Adipocyte (in vitro differentiated cells): ENCODE measurements around the gene SAMD3.
"Not testable (repeated sequence)": the region's sequence is repeated elsewhere in the genome, so short reads cannot be mapped to it uniquely, and the experiment has no call there.

Experiments used
- DNase-seq: peaks from one replicate; pipeline ENCODE4 v3.0.0-alpha.2; 2015; ENCODE audit warnings: low read depth
- H3K27me3 ChIP-seq: replicated peaks from 2 replicates; pipeline ENCODE4 v1.7.0; 2013; ENCODE audit warnings: mild to moderate bottlenecking, low read length, moderate library complexity; ENCODE audit not compliant: control insufficient read depth, insufficient read depth
- H3K36me3 ChIP-seq: 2 replicates; pipeline ENCODE4 v1.7.0; 2013; ENCODE audit warnings: low read length, mild to moderate bottlenecking, moderate library complexity; ENCODE audit not compliant: control insufficient read depth, insufficient read depth, severe bottlenecking
- H3K4me1 ChIP-seq: 2 replicates; pipeline ENCODE4 v1.7.0; 2013; ENCODE audit warnings: mild to moderate bottlenecking, low read length, moderate library complexity; ENCODE audit not compliant: control insufficient read depth, insufficient read depth
- H3K4me3 ChIP-seq: 2 replicates; pipeline ENCODE4 v1.7.0; 2013; ENCODE audit warnings: mild to moderate bottlenecking, low read length, moderate library complexity
- H3K9ac ChIP-seq: 2 replicates; pipeline ENCODE4 v1.7.0; 2013; ENCODE audit warnings: mild to moderate bottlenecking, low read length, moderate library complexity
- H3K9me3 ChIP-seq: 2 replicates; pipeline ENCODE4 v1.7.0; 2013; ENCODE audit warnings: mild to moderate bottlenecking, low read length, moderate library complexity; ENCODE audit not compliant: control insufficient read depth

SAMD3 gene

GRCh38 chr6:130122243-130122642, 100.5 kb downstream of the SAMD3 start:
- peaks cover 15% of the 10 kb centered on the region for H3K4me1 ChIP-seq
- no peak overlapping the region for H3K4me3 ChIP-seq
- no peaks in the 10 kb centered on the region for H3K27me3 ChIP-seq
- H3K36me3 ChIP-seq = no peaks in the 10 kb centered on the region
- H3K9ac ChIP-seq = no peak overlapping the region
- no peaks in the 10 kb centered on the region for H3K9me3 ChIP-seq
- no peak for DNase-seq

- no peak overlapping the region for H3K9ac ChIP-seq
- no peak for DNase-seq
Measured at GRCh38 chr6:130120731-130121130, 102.0 kb downstream of the SAMD3 start.

GRCh38 chr6:130119211-130119610, 103.5 kb downstream of the SAMD3 start:
- peaks cover 15% of the 10 kb centered on the region for H3K4me1 ChIP-seq
- H3K36me3 ChIP-seq = no peaks in the 10 kb centered on the region
- H3K9me3 ChIP-seq = no peaks in the 10 kb centered on the region
- no peak overlapping the region for H3K4me3 ChIP-seq
- H3K9ac ChIP-seq = no peak overlapping the region
- no peaks in the 10 kb centered on the region for H3K27me3 ChIP-seq
- no peak for DNase-seq

More at GRCh38 chr6:130120731-130121130, 102.0 kb downstream of the SAMD3 start:
- Histone ChIP-seq H3K27me3 (no peaks in the 10 kb centered on the region), H3K4me1 (peaks cover 15% of the 10 kb centered on the region), H3K4me3 (no peak overlapping the region), H3K9me3 (no peaks in the 10 kb centered on the region), H3K36me3 (no peaks in the 10 kb centered on the region)

DNA sequence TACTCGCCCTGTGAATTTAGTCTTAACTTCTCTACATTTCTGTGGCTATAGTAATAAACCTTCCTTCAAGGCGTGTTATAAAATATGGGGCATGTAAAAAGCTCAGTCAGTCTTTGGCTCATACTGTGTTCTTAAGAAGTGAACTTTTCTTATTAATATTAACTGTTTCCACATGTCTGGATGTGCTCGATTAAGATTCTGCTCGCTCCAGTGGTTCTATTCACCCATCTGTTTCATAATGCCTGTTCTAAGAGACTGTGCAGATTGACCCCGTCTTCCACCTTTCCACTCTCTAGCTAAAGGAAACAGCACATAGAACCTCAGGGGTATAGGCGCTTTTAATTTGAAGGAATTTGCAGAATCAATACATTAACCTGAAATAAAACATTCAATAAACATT, 104.5 kb downstream of the SAMD3 start:
- Histone ChIP-seq H3K9ac (no peak overlapping the region), H3K4me1 (peaks cover 15% of the 10 kb centered on the region), H3K27me3 (no peaks in the 10 kb centered on the region), H3K4me3 (peak overlapping the region; percentile 29), H3K36me3 (no peaks in the 10 kb centered on the region), H3K9me3 (no peaks in the 10 kb centered on the region)
- DNase-seq = no peak

DNA sequence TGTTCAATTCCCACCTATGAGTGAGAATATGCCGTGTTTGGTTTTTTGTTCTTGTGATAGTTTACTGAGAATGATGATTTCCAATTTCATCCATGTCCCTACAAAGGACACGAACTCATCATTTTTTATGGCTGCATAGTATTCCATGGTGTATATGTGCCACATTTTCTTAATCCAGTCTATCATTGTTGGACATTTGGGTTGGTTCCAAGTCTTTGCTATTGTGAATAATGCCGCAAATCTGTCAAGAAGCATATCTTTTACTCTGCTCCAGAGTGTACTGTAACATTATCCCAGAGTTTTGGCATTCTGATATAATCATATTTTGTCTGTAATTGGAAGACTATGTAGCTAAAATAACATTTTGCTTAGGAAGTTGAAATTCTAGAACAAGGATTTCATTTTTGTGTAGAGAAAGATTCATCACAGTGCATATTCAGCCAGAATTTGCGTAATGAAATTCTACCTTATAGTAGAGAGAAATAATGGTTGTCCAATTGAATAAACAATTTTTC, 105.5 kb downstream of the SAMD3 start:
- H3K36me3 ChIP-seq, H3K4me3 ChIP-seq, DNase-seq, H3K9ac ChIP-seq, H3K9me3 ChIP-seq, H3K27me3 ChIP-seq: not testable (repeated sequence)
- H3K4me1 ChIP-seq = peaks cover 15% of the 10 kb centered on the region

DNA sequence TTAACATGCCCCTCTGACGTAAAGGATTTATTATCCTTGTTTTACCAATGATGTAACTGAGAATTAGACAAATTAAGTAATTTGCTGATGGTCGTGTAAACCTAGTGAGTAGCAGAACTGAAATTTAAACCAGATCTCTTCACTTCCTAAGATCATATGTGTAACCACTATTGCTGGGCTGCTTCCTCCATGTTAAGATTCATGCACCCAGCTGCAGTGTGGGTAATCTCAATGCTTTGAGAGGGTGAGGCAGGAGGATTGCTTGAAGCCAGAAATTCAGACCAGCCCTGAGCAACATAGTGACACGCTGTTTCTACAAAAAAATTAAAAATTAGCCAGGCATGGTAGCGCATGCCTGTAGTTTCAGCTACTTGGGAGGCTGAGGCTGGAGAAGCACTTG, 106.5 kb downstream of the SAMD3 start:
- DNase-seq = no peak
- H3K9me3 ChIP-seq = no peaks in the 10 kb centered on the region
- no peaks in the 10 kb centered on the region for H3K36me3 ChIP-seq
- H3K4me3 ChIP-seq = no peak overlapping the region
- no peaks in the 10 kb centered on the region for H3K27me3 ChIP-seq
- H3K9ac ChIP-seq = no peak overlapping the region
- H3K4me1 ChIP-seq = peaks cover 15% of the 10 kb centered on the region

DNA sequence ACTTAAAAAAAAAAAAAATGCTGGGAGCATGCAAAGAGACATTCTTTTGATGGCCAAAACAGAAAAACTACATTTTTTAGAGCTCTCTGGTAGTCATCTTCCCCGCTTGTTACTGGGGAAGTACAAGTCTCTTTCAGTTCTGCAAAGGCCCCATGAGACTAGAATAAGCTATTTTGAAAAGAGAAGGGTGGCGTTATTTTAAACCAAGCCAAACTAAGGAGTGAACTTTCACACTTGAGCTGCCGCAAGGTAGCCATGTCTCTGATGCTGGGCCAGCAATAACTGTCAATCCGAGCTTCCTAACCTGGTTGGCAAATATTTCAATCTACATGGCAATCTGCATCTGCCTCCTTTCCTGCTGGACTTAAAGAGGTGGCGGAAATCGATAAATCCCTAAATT, 107.7 kb downstream of the SAMD3 start:
- Histone ChIP-seq H3K9me3 (no peaks in the 10 kb centered on the region), H3K4me1 (peaks cover 15% of the 10 kb centered on the region), H3K27me3 (no peaks in the 10 kb centered on the region), H3K36me3 (no peaks in the 10 kb centered on the region), H3K9ac (no peak overlapping the region), H3K4me3 (no peak overlapping the region)
- no peak for DNase-seq

GRCh38 chr6:130113201-130113710, 109.5 kb downstream of the SAMD3 start:
- no peak overlapping the region for H3K9ac ChIP-seq
- H3K4me1 ChIP-seq = peaks cover 8% of the 10 kb centered on the region
- no peak for DNase-seq
- no peaks in the 10 kb centered on the region for H3K36me3 ChIP-seq
- H3K9me3 ChIP-seq = no peaks in the 10 kb centered on the region
- no peaks in the 10 kb centered on the region for H3K27me3 ChIP-seq
- H3K4me3 ChIP-seq = no peak overlapping the region

- no peak for DNase-seq
- H3K4me1 ChIP-seq = no peaks in the 10 kb centered on the region
- H3K27me3 ChIP-seq = no peaks in the 10 kb centered on the region
Measured at GRCh38 chr6:130111031-130111430, 111.7 kb downstream of the SAMD3 start.

GRCh38 chr6:130107710-130108109, 115.0 kb downstream of the SAMD3 start:
- DNase-seq = peak; percentile 19
- H3K4me3 ChIP-seq = no peak overlapping the region
- no peaks in the 10 kb centered on the region for H3K4me1 ChIP-seq
- H3K36me3 ChIP-seq = no peaks in the 10 kb centered on the region
- H3K27me3 ChIP-seq = no peaks in the 10 kb centered on the region
- H3K9me3 ChIP-seq = no peaks in the 10 kb centered on the region
- H3K9ac ChIP-seq = no peak overlapping the region

More at GRCh38 chr6:130111031-130111430, 111.7 kb downstream of the SAMD3 start:
- H3K4me3 ChIP-seq = no peak overlapping the region
- no peak overlapping the region for H3K9ac ChIP-seq
- H3K9me3 ChIP-seq = no peaks in the 10 kb centered on the region
- H3K36me3 ChIP-seq = no peaks in the 10 kb centered on the region

GRCh38 chr6:130105996-130106704, 116.6 kb downstream of the SAMD3 start:
- Histone ChIP-seq H3K9ac (no peak overlapping the region), H3K9me3 (no peaks in the 10 kb centered on the region), H3K36me3 (no peaks in the 10 kb centered on the region), H3K27me3 (no peaks in the 10 kb centered on the region), H3K4me3 (no peak overlapping the region), H3K4me1 (no peaks in the 10 kb centered on the region)
- no peak for DNase-seq
